SK-N-SH (cell line): Measurements from ENCODE around the gene CLIC5. TPM values are rescaled to one million over a fixed set of nuclear protein-coding genes. Genes with fewer than 3 reads are reported as not detected.

Source experiments
- CTCF ChIA-PET: fragments of 300-600, 350-600 bp; formaldehyde crosslinking; extraction: SDS; loops from one replicate; lab custom pipeline; 2021; lab: Yijun Ruan, JAX
- POLR2A ChIA-PET: fragments of 350-600 bp; sonication (Branson Sonifier 250); formaldehyde crosslinking; extraction: SDS; loops from one replicate; lab custom pipeline; 2020; ENCODE audit warnings: antibody characterized with exemption, inconsistent platforms; lab: Yijun Ruan, JAX
- DNase-seq: peaks from one replicate; pipeline ENCODE4 v3.0.0; 2012
- H2AFZ ChIP-seq: fragments of 200-600 bp; sonication (generic); 2 replicates; pipeline ENCODE4 v1.8.1; 2016; ENCODE audit warnings: antibody characterized with exemption, mild to moderate bottlenecking, low read depth
- H3F3A ChIP-seq: fragments of 200-600 bp; sonication (generic); replicated peaks from 2 replicates; pipeline ENCODE3; 2016; ENCODE audit warnings: antibody characterized with exemption, mild to moderate bottlenecking; ENCODE audit not compliant: insufficient read depth
- H3K27ac ChIP-seq, 2 experiments: fragments of 200-500 bp in 1 of 2; fragments of 200-600 bp in 1 of 2; sonication (Bioruptor generic) in 1 of 2; sonication (generic), shearing (Covaris generic) in 1 of 2; 2 replicates each; pipeline versions ENCODE4 v1.5.1 to v1.6.1; 2014 to 2016; ENCODE audit warnings: low read depth in 2 of 2, inconsistent platforms in 1 of 2, low read length in 1 of 2, mild to moderate bottlenecking in 1 of 2, mixed read lengths in 1 of 2
- H3K27me3 ChIP-seq: fragments of 200-600 bp; sonication (generic), shearing (Covaris generic); 2 replicates; pipeline ENCODE4 v1.6.1; 2016; ENCODE audit warnings: mixed run types; ENCODE audit not compliant: insufficient read depth
- H3K36me3 ChIP-seq, 2 experiments: fragments of 200-500 bp in 1 of 2; fragments of 200-600 bp in 1 of 2; sonication (Bioruptor generic) in 1 of 2; sonication (generic) in 1 of 2; replicated peaks in 1 of 2; 2 replicates each; pipeline versions ENCODE3 to v1.5.1; 2014 to 2016; ENCODE audit warnings: low read length in 1 of 2, mild to moderate bottlenecking in 1 of 2; ENCODE audit not compliant: insufficient read depth in 2 of 2, control insufficient read depth in 1 of 2
- H3K4me1 ChIP-seq, 2 experiments: fragments of 200-500 bp in 1 of 2; fragments of 200-600 bp in 1 of 2; sonication (Bioruptor generic) in 1 of 2; sonication (generic), shearing (Covaris generic) in 1 of 2; 2 replicates each; pipeline versions ENCODE4 v1.5.1 to v1.6.1; 2014 to 2016; ENCODE audit warnings: low read depth in 1 of 2, low read length in 1 of 2, mixed run types in 1 of 2; ENCODE audit not compliant: insufficient read depth in 2 of 2, control insufficient read depth in 1 of 2
- H3K4me2 ChIP-seq: fragments of 200-600 bp; sonication (generic), shearing (Covaris generic); 2 replicates; pipeline ENCODE4 v1.6.1; 2017; ENCODE audit warnings: mixed run types
- H3K4me3 ChIP-seq, 2 experiments: fragments of 200-500 bp in 1 of 2; fragments of 200-600 bp in 1 of 2; sonication (Bioruptor generic) in 1 of 2; sonication (generic), shearing (Covaris generic) in 1 of 2; 2 replicates each; pipeline versions ENCODE4 v1.5.1 to v1.8.1; 2014 to 2016; ENCODE audit warnings: low read depth in 2 of 2, inconsistent platforms in 1 of 2, low read length in 1 of 2, mild to moderate bottlenecking in 1 of 2, mixed read lengths in 1 of 2, moderate library complexity in 1 of 2
- H3K79me2 ChIP-seq: fragments of 200-600 bp; sonication (generic); 2 replicates; pipeline ENCODE4 v1.8.1; 2017; ENCODE audit warnings: mild to moderate bottlenecking; ENCODE audit not compliant: insufficient read depth
- H3K9ac ChIP-seq: fragments of 200-600 bp; sonication (generic); 2 replicates; pipeline ENCODE4 v1.6.1; 2017; ENCODE audit warnings: mixed run types
- H3K9me2 ChIP-seq: fragments of 200-600 bp; sonication (generic); 2 replicates; pipeline ENCODE4 v1.6.1; 2017; ENCODE audit warnings: mixed run types
- H3K9me3 ChIP-seq: fragments of 200-600 bp; sonication (generic); 2 replicates; pipeline ENCODE4 v1.6.1; 2017; ENCODE audit warnings: mixed run types, mild to moderate bottlenecking, moderate library complexity
- H4K20me1 ChIP-seq: fragments of 200-600 bp; sonication (generic); 2 replicates; pipeline ENCODE4 v1.6.1; 2017; ENCODE audit warnings: mild to moderate bottlenecking, mixed run types; ENCODE audit not compliant: insufficient read depth
- FOXJ3 ChIP-seq: sonication (generic); formaldehyde crosslinking; IDR thresholded peaks from 2 replicates; pipeline ENCODE4 v1.5.1; 2020; ENCODE audit warnings: mild to moderate bottlenecking, missing genetic modification reagents
- POLR2AphosphoS5 ChIP-seq: IDR thresholded peaks from 2 replicates; pipeline ENCODE4 v1.6.1; 2012; ENCODE audit warnings: low read depth, low read length
- TCF12 ChIP-seq: IDR thresholded peaks from 2 replicates; pipeline ENCODE4 v1.4.0; 2012
- WGBS: methylation state at CpG from one replicate; pipeline ENCODE4 v1.1.6; 2017; ENCODE audit warnings: low lambda C conversion rate; 5-methylcytosine and 5-hydroxymethylcytosine counted together
- polyA plus RNA-seq, 3 experiments: library from polyadenylated mRNA; depleted of rRNA; stranded (reverse); fragments of >200 nt; gene quantifications; 2 replicates each; pipeline ENCODE4 v1.2.3, GENCODE V29; 2012
- TF ChIP-seq, protein P1 (sequence below): fragments of 150-350 bp; IDR thresholded peaks from 2 replicates; pipeline ENCODE4 v1.6.1; 2017; ENCODE audit warnings: antibody characterized with exemption, low read length, low read depth, borderline replicate concordance
- TF ChIP-seq, protein P2 (sequence below): fragments of 150-350 bp; IDR thresholded peaks from 2 replicates; pipeline ENCODE4 v1.6.1; 2016; ENCODE audit warnings: mild to moderate bottlenecking, low read depth, low read length
- TF ChIP-seq, protein P3 (sequence below): IDR thresholded peaks from 2 replicates; pipeline ENCODE4 v1.6.1; 2012; ENCODE audit warnings: mild to moderate bottlenecking, low read depth, low read length, moderate library complexity

The CLIC5 gene
- polyA plus RNA-seq, 1 of the 3 experiments (the other 2 are of a cell fraction): 0.03 TPM

DNA sequence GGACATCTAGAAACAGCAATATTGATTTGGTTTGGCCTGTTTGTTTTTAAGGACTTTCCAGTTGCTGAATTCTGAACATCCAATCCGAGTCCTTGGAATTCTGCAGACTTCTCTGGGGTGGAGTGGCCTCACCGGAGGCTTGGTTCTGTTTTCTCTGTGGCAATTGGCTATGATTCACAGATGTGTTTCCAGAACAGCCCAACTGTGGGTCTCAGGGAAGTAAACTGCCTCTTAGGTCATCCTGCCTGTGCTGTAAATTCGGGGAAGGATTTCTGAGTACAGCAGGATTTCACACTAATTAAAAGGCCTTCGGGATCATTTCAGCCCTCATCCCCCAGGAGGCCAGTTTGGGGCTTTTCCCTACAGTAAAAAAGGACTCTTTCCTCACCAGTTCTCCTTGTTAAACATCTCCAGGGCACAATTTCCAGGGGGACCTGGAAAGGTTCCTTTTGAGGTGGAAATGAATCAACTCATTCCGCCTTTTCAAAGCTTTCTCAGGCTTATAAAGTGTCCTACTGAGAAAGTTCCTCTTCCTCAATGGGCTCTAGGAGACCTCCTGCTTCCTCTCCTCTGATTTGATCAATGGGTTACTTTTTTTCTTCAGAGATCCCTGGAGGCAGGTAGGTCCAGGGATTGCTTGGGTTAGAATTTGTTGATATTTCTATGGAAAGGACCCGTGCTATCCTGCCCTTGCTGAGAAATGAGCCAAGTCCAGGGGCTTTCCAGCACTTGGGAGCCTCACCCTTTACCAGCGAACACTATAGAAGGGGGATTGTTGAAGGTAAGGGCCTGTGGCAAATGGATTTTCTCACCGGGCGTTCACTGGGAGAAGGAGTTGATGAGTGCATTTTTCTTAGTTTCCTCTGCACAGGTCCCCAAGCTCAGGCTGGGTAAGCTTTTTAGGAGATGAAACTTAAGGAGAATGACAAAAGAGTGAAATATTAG is 114.6 kb downstream of the CLIC5 start (continued):
- TF ChIP-seq, protein P1, sequence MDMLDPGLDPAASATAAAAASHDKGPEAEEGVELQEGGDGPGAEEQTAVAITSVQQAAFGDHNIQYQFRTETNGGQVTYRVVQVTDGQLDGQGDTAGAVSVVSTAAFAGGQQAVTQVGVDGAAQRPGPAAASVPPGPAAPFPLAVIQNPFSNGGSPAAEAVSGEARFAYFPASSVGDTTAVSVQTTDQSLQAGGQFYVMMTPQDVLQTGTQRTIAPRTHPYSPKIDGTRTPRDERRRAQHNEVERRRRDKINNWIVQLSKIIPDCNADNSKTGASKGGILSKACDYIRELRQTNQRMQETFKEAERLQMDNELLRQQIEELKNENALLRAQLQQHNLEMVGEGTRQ: no peak

DNA sequence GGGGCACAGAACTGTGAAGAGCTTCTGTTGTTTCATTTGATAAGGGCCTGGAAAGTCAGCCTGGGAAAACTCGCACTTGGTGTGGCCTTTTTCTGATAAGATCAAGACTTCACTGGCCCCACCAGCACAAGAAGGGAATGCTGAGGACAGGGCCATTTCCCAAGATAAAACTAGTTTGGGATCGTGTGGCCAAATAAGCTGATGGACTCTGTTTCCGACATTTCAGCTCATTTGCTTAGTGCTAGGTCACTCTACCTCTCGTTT is 116.0 kb downstream of the CLIC5 start:
- H3K36me3 ChIP-seq: no peaks in the 10 kb centered on the region
- H4K20me1 ChIP-seq: no peaks in the 10 kb centered on the region
- no peak overlapping the region for H3K9ac ChIP-seq
- no peaks in the 10 kb centered on the region for H3K9me3 ChIP-seq
- CTCF ChIA-PET: interaction anchor here (1.8 kb wide), 1 partner anchor 31 kb away, joined by 6 read pairs; no protein-coding TSS in a partner anchor
- H2AFZ ChIP-seq: no peak overlapping the region
- H3K4me3 ChIP-seq: no peak overlapping the region
- H3K27me3 ChIP-seq: peaks cover 26% of the 10 kb centered on the region; the same call in 1 of the 2 replicates
- DNase-seq: no peak
- no peak overlapping the region for H3K27ac ChIP-seq
- H3K9me2 ChIP-seq: no peaks in the 10 kb centered on the region
- WGBS: 27% methylated on average over 4 of the region's 4 CpGs
- POLR2A ChIA-PET: no interaction called here
- H3K4me2 ChIP-seq: no peak overlapping the region
- H3K4me1 ChIP-seq: no peaks in the 10 kb centered on the region
- no peaks in the 10 kb centered on the region for H3K79me2 ChIP-seq
- peaks cover 3% of the 10 kb centered on the region for H3F3A ChIP-seq
- TF ChIP-seq POLR2AphosphoS5 (no peak), TCF12 (no peak), FOXJ3 (CRISPR knock-in tag) (no peak)
- TF ChIP-seq, protein P2, sequence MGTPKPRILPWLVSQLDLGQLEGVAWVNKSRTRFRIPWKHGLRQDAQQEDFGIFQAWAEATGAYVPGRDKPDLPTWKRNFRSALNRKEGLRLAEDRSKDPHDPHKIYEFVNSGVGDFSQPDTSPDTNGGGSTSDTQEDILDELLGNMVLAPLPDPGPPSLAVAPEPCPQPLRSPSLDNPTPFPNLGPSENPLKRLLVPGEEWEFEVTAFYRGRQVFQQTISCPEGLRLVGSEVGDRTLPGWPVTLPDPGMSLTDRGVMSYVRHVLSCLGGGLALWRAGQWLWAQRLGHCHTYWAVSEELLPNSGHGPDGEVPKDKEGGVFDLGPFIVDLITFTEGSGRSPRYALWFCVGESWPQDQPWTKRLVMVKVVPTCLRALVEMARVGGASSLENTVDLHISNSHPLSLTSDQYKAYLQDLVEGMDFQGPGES: no peak
- TF ChIP-seq, protein P1: no peak
- TF ChIP-seq, protein P3, sequence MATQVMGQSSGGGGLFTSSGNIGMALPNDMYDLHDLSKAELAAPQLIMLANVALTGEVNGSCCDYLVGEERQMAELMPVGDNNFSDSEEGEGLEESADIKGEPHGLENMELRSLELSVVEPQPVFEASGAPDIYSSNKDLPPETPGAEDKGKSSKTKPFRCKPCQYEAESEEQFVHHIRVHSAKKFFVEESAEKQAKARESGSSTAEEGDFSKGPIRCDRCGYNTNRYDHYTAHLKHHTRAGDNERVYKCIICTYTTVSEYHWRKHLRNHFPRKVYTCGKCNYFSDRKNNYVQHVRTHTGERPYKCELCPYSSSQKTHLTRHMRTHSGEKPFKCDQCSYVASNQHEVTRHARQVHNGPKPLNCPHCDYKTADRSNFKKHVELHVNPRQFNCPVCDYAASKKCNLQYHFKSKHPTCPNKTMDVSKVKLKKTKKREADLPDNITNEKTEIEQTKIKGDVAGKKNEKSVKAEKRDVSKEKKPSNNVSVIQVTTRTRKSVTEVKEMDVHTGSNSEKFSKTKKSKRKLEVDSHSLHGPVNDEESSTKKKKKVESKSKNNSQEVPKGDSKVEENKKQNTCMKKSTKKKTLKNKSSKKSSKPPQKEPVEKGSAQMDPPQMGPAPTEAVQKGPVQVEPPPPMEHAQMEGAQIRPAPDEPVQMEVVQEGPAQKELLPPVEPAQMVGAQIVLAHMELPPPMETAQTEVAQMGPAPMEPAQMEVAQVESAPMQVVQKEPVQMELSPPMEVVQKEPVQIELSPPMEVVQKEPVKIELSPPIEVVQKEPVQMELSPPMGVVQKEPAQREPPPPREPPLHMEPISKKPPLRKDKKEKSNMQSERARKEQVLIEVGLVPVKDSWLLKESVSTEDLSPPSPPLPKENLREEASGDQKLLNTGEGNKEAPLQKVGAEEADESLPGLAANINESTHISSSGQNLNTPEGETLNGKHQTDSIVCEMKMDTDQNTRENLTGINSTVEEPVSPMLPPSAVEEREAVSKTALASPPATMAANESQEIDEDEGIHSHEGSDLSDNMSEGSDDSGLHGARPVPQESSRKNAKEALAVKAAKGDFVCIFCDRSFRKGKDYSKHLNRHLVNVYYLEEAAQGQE: no peak
